K562 (cell line): ENCODE measurements around the gene PRKCB. TPM values are rescaled to one million over a fixed set of nuclear protein-coding genes. Genes with fewer than 3 reads are reported as not detected.

Experiments
- DACH1 ChIP-seq: fragments of 450-650 bp; IDR thresholded peaks from 2 replicates; pipeline ENCODE4 v1.6.1; 2018; ENCODE audit not compliant: partially characterized antibody
- NR1H2 ChIP-seq: sonication (generic); formaldehyde crosslinking; IDR thresholded peaks from 2 replicates; pipeline ENCODE4 v1.4.0; 2020; ENCODE audit warnings: mild to moderate bottlenecking, missing genetic modification reagents
- RAD21 ChIP-seq, 2 experiments: fragments of 250-450 bp in 1 of 2; fragments of 450-650 bp in 1 of 2; sonication (Bioruptor Pico) in 1 of 2; formaldehyde crosslinking in 1 of 2; IDR thresholded peaks in 1 of 2; conservative IDR thresholded peaks in 1 of 2; 2 replicates each; pipeline versions ENCODE4 v1.4.0 to v1.8.0; 2020 to 2022; ENCODE audit warnings: mild to moderate bottlenecking in 2 of 2, moderate library complexity in 1 of 2
- polyA plus RNA-seq, 8 experiments: library from polyadenylated mRNA; depleted of rRNA in 4 of 8; stranded (reverse) in 5 of 8; unstranded in 3 of 8; fragments of >200 nt; fragmentation: Nextera tagmentation in 2 of 8; fragmentation: Illumina TruSeq in 1 of 8; extraction: Ambion mirVana in 2 of 8; extraction: Trizol in 1 of 8; gene quantifications; 2 replicates each; pipeline versions ENCODE4 v1.2.1 to v1.2.3, GENCODE V29; 2011 to 2014; ENCODE audit warnings: inconsistent platforms in 1 of 8, missing spikeins in 1 of 8
- total RNA-seq, 7 experiments: library from RNA; depleted of rRNA in 6 of 7; stranded (reverse); fragments of >200 nt in 6 of 7; fragmentation: Illumina TruSeq in 2 of 7; extraction: Trizol in 2 of 7; gene quantifications; 2 replicates each; pipeline versions ENCODE4 v1.2.1 to v1.2.3, GENCODE V29; 2011 to 2021; ENCODE audit warnings: low replicate concordance in 1 of 7
- TF ChIP-seq, protein P1 (sequence below), 2 experiments: fragments of 450-650 bp; IDR thresholded peaks; 2 replicates each; pipeline ENCODE4 v1.6.1; 2016; ENCODE audit warnings: mild to moderate bottlenecking in 2 of 2, borderline replicate concordance in 1 of 2, low read depth in 1 of 2, moderate library complexity in 1 of 2
- TF ChIP-seq, protein P2 (sequence below): sonication (generic); formaldehyde crosslinking; IDR thresholded peaks from 2 replicates; pipeline ENCODE4 v1.8.0; 2022; ENCODE audit warnings: mild to moderate bottlenecking, low read depth, missing genetic modification reagents

The PRKCB gene
- total and polyA plus RNA-seq, 9 of the 15 experiments (the other 6 are each of a cell fraction or from before 2014, with no cell fraction given): 49.9 to 276 (median 148) TPM

DNA sequence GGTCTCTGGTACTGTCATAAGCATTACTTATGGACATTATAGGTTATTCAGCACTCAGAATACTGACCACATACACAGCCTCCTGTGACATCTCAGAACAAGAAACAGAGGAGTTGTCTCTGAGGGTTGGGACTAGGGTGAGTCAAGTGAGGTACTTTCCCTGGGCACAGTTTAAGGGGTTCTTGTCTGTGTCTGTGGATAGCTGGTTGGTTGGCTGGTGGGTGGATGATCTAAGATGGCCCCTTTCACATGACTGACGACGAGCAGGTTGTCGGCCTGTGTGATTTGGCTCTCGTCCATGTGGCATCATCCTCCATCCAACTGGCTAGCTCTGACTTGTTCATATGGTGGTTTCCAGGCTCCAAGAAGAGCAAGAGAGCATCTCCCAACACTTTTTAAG, 163.9 kb downstream of the PRKCB start (continued):
- TF ChIP-seq, protein P1, sequence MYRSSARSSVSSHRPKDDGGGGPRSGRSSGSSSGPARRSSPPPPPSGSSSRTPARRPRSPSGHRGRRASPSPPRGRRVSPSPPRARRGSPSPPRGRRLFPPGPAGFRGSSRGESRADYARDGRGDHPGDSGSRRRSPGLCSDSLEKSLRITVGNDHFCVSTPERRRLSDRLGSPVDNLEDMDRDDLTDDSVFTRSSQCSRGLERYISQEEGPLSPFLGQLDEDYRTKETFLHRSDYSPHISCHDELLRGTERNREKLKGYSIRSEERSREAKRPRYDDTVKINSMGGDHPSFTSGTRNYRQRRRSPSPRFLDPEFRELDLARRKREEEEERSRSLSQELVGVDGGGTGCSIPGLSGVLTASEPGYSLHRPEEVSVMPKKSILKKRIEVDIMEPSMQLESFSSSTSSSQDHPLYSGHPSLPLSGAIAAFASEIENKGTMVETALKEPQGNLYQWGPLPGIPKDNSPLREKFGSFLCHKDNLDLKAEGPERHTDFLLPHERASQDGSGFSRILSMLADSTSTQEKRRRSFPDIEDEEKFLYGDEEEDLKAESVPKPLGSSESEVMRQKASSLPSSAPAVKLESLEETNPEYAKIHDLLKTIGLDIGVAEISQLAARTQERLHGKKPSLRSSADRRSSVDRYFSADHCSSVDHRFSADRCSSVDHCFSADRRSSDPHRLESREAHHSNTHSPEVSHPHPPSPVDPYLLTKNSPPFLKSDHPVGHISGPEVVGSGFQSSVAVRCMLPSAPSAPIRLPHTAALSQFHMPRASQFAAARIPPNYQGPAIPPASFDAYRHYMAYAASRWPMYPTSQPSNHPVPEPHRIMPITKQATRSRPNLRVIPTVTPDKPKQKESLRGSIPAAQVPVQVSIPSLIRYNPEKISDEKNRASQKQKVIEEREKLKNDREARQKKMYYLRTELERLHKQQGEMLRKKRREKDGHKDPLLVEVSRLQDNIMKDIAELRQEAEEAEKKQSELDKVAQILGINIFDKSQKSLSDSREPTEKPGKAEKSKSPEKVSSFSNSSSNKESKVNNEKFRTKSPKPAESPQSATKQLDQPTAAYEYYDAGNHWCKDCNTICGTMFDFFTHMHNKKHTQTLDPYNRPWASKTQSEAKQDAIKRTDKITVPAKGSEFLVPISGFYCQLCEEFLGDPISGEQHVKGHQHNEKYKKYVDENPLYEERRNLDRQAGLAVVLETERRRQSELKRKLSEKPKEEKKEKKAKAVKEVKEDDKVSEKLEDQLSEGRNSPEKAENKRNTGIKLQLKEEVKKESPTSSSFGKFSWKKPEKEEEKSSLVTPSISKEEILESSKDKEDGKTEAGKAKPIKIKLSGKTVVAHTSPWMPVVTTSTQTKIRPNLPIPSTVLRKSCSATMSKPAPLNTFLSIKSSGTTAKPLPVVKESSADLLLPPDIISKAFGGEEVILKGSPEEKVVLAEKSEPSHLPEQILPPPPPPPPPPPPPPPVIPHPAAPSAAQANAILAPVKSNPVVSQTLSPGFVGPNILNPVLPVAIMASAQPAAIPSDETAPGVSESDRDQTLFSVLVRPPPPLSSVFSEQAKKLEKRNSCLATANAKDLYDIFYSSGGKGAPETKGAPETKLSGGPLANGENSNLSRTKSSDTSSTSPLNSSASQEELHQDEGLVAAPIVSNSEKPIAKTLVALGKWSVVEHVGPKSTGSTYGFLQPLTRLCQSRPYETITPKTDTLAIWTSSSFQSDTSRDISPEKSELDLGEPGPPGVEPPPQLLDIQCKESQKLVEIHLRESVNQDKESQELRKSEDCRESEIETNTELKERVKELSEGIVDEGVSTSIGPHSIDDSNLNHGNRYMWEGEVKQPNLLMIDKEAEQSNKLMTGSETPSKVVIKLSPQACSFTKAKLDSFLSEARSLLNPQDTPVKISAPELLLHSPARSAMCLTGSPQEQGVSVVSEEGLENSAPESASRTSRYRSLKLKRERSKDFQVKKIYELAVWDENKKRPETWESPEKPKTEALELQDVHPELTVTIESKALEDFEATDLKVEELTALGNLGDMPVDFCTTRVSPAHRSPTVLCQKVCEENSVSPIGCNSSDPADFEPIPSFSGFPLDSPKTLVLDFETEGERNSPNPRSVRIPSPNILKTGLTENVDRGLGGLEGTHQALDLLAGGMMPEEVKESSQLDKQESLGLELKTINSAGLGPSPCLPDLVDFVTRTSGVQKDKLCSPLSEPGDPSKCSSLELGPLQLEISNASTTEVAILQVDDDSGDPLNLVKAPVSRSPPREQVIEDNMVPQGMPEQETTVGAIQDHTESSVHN (IDR thresholded peaks at IDR 0.05; ENCODE audit: borderline replicate concordance in 1 of 2, low read depth in 1 of 2): no peak
- TF ChIP-seq RAD21 (CRISPR knock-in tag; conservative IDR thresholded peaks at IDR 0.05 in 1 of 2, IDR thresholded peaks at IDR 0.05 in 1 of 2) (no peak), DACH1 (no peak), NR1H2 (CRISPR knock-in tag) (no peak)
- TF ChIP-seq, protein P2, sequence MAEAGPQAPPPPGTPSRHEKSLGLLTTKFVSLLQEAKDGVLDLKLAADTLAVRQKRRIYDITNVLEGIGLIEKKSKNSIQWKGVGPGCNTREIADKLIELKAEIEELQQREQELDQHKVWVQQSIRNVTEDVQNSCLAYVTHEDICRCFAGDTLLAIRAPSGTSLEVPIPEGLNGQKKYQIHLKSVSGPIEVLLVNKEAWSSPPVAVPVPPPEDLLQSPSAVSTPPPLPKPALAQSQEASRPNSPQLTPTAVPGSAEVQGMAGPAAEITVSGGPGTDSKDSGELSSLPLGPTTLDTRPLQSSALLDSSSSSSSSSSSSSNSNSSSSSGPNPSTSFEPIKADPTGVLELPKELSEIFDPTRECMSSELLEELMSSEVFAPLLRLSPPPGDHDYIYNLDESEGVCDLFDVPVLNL: no peak
